HG03571 (cell line): ENCODE measurements around the gene KIAA0586.
"Not testable (repeated sequence)": the region's sequence is repeated elsewhere in the genome, so short reads cannot be mapped to it uniquely, and the experiment has no call there.

Experiments used
- ATAC-seq: cut with Tn5 transposase; IDR thresholded peaks from one replicate; pipeline ENCODE4 v1.9.1; 2021; ENCODE audit not compliant: unreplicated experiment

The KIAA0586 gene

GRCh38 chr14:58427281-58428117 is at the start of gene KIAA0586, which contains the start of gene TIMM9:
Gene KIAA0586 (plus strand): TSS chr14:58427719. CDS start chr14:58428265, 546 bp downstream.
Gene TIMM9 (minus strand): TSS chr14:58427531. CDS start chr14:58411945, 15,586 bp downstream.
- ATAC-seq, result peak; percentile 82

GRCh38 chr14:58390830-58391229 is 36.7 kb upstream of the KIAA0586 start:
- ATAC-seq, result no peak

- no peak for ATAC-seq
Observed at GRCh38 chr14:58395562-58395811, 32.0 kb upstream of the KIAA0586 start.

- peak; percentile 95 for ATAC-seq
Observed at GRCh38 chr14:58395812-58396788, 31.4 kb upstream of the KIAA0586 start, which contains the start of gene TOMM20L. Gene TOMM20L (plus strand): TSS chr14:58395930. CDS start chr14:58395958, 28 bp downstream.

GRCh38 chr14:58397156-58397555 is 30.4 kb upstream of the KIAA0586 start:
- ATAC-seq, result no peak

GRCh38 chr14:58398495-58398894 is 29.0 kb upstream of the KIAA0586 start:
- ATAC-seq, result no peak

GRCh38 chr14:58398895-58399294 is 28.6 kb upstream of the KIAA0586 start:
- no peak for ATAC-seq

- no peak for ATAC-seq
Observed at GRCh38 chr14:58401587-58401986, 25.9 kb upstream of the KIAA0586 start.

- no peak for ATAC-seq
Observed at GRCh38 chr14:58408681-58409215, 18.8 kb upstream of the KIAA0586 start.

- ATAC-seq, result no peak
Observed at GRCh38 chr14:58414845-58415244, 12.7 kb upstream of the KIAA0586 start.

GRCh38 chr14:58415636-58416547 is 11.6 kb upstream of the KIAA0586 start:
- no peak for ATAC-seq

GRCh38 chr14:58416934-58417333 is 10.6 kb upstream of the KIAA0586 start:
- not testable (repeated sequence) for ATAC-seq

GRCh38 chr14:58426670-58427280 is 744 bp upstream of the KIAA0586 start:
- peak; percentile 36 for ATAC-seq

- ATAC-seq, result no peak
Observed at GRCh38 chr14:58428118-58428683, 682 bp downstream of the KIAA0586 start.

- no peak for ATAC-seq
Observed at GRCh38 chr14:58430156-58430555, 2.6 kb downstream of the KIAA0586 start.

GRCh38 chr14:58439476-58439875 is 12.0 kb downstream of the KIAA0586 start:
- no peak for ATAC-seq

- no peak for ATAC-seq
Observed at GRCh38 chr14:58444627-58445026, 17.1 kb downstream of the KIAA0586 start.

- no peak for ATAC-seq
Observed at GRCh38 chr14:58455593-58456265, 28.2 kb downstream of the KIAA0586 start.

- ATAC-seq, result no peak
Observed at GRCh38 chr14:58460772-58461171, 33.3 kb downstream of the KIAA0586 start.
